Measurements from ENCODE around the gene TSPAN5.

The TSPAN5 gene

DNA sequence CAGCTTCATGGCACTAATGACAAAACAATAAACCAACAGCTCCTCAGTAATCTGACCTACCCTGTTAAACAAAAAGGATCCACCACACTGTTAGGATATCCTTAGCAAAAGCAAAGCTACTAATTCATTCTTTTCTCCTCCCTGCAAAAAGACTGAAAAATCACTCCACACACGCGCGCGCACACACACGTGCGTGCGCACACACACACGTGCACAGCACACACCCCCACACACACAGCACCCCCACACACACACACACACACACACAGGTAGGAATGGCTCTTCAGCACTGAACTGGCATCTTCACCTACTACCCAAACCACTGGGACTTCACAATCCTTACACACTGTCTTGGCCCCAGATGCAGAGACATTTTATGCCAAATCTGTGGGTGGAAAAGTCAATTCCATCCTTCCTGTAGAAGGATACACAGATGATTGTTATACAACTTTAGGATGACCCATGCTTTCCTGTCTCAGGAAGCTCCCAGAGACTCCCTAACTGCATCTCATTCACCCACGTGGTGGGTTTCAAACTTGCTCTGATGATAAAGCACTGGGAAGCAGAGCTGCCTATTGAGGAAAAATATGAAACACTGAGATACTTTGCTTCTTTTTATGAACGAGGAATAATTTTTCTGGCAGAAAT is 102.5 kb downstream of the TSPAN5 start:
- TF ChIP-seq, protein P1, sequence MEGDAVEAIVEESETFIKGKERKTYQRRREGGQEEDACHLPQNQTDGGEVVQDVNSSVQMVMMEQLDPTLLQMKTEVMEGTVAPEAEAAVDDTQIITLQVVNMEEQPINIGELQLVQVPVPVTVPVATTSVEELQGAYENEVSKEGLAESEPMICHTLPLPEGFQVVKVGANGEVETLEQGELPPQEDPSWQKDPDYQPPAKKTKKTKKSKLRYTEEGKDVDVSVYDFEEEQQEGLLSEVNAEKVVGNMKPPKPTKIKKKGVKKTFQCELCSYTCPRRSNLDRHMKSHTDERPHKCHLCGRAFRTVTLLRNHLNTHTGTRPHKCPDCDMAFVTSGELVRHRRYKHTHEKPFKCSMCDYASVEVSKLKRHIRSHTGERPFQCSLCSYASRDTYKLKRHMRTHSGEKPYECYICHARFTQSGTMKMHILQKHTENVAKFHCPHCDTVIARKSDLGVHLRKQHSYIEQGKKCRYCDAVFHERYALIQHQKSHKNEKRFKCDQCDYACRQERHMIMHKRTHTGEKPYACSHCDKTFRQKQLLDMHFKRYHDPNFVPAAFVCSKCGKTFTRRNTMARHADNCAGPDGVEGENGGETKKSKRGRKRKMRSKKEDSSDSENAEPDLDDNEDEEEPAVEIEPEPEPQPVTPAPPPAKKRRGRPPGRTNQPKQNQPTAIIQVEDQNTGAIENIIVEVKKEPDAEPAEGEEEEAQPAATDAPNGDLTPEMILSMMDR (IDR thresholded peaks at IDR 0.05; ENCODE audit: low read depth, low read length, missing control alignments) = no peak

DNA sequence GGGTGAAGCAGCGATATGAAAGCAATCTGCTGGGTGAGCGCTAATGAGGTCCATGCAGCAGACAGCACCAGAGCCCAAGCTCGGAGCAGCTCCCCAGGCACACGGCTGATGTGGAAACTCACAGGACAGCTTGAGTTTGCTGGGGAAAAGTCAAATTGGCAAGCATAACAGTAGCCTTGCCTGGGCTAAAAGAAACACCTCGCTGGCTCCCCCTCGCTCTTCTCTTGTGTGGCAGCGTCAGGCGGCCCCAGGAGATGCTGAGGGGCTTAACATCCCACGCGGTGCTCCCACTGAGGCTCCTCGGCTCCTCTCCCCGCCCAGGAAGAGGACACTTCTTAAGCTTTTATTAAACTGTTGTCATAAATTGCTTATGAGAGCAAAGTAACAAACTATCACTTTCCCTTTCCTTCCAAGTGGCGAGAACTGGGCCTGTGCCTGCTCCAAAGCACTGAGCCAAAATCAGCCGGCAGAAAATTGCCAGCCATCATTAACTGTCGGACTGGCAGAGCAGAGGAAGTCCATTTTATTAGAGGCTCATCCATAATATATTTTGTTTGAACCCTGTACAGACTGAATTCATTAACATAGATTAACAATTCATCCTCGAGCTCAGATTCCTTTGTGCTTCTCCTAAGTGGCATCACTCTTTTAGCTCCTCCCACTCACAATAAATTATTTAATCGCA is 111.4 kb downstream of the TSPAN5 start:
- DNase-seq (ENCODE audit: extremely low read depth, low read depth) = no peak
- peak overlapping the region; percentile 13; the same call in 1 of the 2 replicates for H3K4me3 ChIP-seq (replicated peaks; ENCODE audit: low read depth, low read length)
- TF ChIP-seq, protein P1 (IDR thresholded peaks at IDR 0.05; ENCODE audit: low read depth, low read length, missing control alignments) = peak; percentile 11

More for the DNA sequence above, 102.5 kb downstream of the TSPAN5 start:
- no peak overlapping the region for H3K4me3 ChIP-seq (replicated peaks; ENCODE audit: low read depth, low read length)
- DNase-seq (ENCODE audit: extremely low read depth, low read depth) = no peak

DNA sequence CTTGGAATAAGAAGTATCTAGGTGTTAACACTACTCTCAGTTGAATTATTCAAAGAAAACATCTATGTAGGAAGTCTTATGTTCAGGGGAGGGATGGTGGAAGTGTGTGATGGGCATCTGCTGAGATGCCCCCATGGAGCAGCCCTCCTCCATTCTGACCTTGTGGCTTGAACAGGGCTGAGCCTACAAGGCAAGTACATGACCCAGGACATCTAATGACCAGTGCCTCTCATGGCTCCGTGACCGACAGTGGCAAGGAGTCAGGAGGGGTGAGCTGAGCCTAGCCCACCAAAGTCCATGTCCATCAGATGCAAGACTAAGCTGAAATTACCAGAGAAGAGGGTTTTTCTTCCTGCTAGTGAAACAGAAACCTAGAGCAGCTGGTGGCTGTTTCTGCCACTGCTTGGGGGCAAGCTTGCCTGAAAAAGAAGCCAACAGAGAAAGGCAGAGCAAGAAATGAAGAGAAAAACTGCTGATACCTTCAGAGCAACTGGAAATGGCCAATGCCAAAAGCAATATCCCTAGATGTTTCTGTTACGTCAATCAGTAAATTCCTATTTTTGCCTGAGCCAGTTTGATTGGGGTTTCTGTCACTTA is 113.5 kb downstream of the TSPAN5 start:
- no peak for DNase-seq (ENCODE audit: extremely low read depth, low read depth)
- TF ChIP-seq, protein P1 (IDR thresholded peaks at IDR 0.05; ENCODE audit: low read depth, low read length, missing control alignments) = no peak
- H3K4me3 ChIP-seq (replicated peaks; ENCODE audit: low read depth, low read length) = no peak overlapping the region

DNA sequence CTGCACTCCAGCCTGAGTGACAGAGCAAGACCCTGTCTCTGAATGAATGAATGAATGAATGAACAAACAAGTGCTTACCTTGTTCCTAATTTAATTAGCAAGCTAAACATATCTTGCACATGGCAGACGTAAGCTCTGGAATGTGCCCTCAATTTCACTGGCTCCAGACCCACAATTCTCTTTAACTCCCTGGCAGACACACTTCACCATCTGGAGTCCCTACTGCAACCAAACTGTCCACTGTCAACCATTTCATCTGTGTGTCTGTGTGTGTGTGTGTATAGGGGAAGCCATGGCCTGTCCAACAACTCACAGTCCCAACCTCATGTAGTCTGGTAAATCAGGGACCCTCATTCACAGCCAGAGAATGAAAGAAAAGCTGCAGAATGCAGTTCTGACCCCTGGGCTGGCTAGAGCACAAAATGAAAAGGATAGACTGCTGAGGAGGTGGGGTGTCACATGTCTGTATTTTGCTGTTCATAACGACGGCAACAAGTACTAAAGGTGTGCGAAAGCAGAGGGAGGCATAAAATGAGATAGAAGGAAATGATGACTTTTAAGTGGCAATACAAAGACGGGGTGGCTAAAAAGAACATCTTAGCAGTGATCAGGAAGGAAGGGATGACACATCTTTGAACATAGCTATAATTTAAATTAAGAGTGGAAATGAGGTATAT is 114.1 kb downstream of the TSPAN5 start:
- no peak for DNase-seq (ENCODE audit: extremely low read depth, low read depth)
- H3K4me3 ChIP-seq (replicated peaks; ENCODE audit: low read depth, low read length) = no peak overlapping the region
- TF ChIP-seq, protein P1 (IDR thresholded peaks at IDR 0.05; ENCODE audit: low read depth, low read length, missing control alignments) = no peak

DNA sequence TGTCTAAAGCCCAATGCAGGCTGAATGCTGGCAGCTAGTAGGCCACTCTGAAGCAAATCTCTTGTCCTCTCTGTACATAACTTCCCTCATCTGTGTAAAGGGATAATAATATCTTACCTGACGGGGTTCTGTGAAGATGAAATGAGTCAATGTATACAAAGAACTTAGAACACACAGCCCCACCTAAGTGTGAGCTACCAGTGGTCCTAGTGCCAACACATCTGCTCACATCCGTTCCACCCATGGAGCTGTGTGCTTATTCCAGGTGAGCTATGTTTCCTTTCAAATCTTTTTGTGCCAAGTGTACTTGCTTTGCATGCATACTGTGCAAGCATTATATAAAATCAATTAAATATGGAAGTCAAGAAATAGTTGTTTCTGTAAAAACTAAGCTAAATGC is 116.4 kb downstream of the TSPAN5 start:
- TF ChIP-seq, protein P1 (IDR thresholded peaks at IDR 0.05; ENCODE audit: low read depth, low read length, missing control alignments) = no peak
- no peak overlapping the region for H3K4me3 ChIP-seq (replicated peaks; ENCODE audit: low read depth, low read length)
- DNase-seq (ENCODE audit: extremely low read depth, low read depth) = no peak

DNA sequence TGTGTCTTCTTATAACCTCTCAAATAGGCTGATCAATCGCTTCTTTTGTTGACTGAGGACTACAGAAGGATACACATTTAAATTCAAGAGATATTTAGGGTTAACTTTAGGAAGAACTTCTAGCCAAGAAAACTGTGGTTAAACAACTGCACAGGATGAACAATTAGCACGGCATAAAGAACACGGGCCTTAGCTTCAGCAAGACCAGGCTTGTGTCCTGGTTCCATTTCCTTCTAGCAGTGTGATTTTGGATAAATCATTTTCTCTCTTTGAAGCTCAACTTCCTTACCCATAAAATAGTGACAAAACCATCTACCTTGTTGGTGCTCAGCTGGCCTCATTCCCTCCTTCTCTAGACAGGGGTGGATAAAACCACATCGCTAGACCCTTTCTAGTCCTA is 117.6 kb downstream of the TSPAN5 start:
- no peak overlapping the region for H3K4me3 ChIP-seq (replicated peaks; ENCODE audit: low read depth, low read length)
- DNase-seq (ENCODE audit: extremely low read depth, low read depth) = no peak
- TF ChIP-seq, protein P1 (IDR thresholded peaks at IDR 0.05; ENCODE audit: low read depth, low read length, missing control alignments) = no peak
